ENCODE data around the gene MCM7.
"Not testable (repeated sequence)": the region's sequence is repeated elsewhere in the genome, so short reads cannot be mapped to it uniquely, and the experiment has no call there.

Gene MCM7

GRCh38 chr7:100101016-100101862, at the start of gene MCM7, which contains the start of gene AP4M1:
TSS of gene MCM7 (minus strand) at chr7:100101397. CDS start at chr7:100101294, 103 bp downstream.
TSS of gene AP4M1 (plus strand) at chr7:100101643. CDS start at chr7:100101715, 72 bp downstream.
- peak; percentile 99 for DNase-seq (ENCODE audit: low spot score)

- DNase-seq (ENCODE audit: low spot score), result peak; percentile 100
These were observed 47.5 kb upstream of the MCM7 start, which contains the start of gene LAMTOR4 for GRCh38 chr7:100148559-100149328. TSS of gene LAMTOR4 (plus strand) at chr7:100148918. CDS start at chr7:100148973, 55 bp downstream.

DNA sequence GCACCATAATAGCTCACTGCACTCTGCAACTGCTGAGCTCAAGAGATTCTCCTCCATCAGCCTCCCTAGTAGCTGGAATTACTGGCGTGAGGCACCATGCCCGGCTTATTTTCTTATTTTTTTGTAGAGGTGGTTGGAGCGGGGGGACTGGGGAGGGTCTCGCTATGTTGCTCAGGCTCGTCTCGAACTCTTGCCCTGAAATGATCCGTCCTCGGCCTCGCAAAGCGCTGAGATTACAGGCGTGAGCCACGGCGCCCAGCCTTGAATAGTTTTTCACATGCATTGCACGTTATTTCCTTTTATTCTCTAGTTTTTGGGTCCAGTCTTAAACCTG, 47.0 kb upstream of the MCM7 start:
- DNase-seq (ENCODE audit: low spot score), result no peak

- DNase-seq (ENCODE audit: low spot score), result no peak
These were observed 46.1 kb upstream of the MCM7 start for GRCh38 chr7:100147278-100147677.

DNA sequence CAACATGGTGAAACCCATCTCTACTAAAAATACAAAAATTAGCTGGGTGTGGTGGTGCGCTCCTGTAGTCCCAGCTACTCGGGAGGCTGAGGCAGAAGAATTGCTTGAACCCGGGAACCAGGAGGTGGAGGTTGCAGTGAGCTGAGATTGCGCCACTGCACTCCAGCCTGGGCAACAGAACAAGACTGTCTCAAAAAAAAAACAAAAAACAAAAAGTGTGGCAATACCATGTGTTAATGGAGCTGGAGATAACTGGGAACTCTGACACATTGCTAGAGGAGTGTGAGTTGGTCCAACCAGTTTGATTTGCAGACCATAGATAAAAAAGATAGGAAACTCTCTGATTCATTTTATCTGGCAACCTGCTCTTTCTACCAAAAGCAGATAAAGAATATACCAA, 45.2 kb upstream of the MCM7 start:
- not testable (repeated sequence) for DNase-seq (ENCODE audit: low spot score)

DNA sequence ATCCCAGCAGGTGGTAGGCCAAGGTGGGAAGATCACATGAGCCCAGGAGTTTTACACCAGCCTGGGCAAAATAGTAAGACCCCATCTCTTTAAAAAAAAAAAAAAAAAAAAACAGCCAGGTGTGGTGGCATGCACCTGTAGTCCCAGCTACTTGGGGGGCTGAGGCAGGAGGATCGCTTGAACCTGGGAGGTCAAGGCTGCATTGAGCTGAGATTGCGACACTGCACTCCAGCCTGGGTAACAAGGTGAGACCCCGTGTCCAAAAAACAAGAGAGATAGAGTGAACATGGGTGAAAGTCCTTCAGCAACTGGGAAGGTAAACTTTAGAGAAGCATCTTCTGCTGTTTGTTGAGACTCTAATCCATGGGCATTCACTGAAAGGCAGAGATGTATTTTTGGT, 41.3 kb upstream of the MCM7 start:
- DNase-seq (ENCODE audit: low spot score), result no peak

DNA sequence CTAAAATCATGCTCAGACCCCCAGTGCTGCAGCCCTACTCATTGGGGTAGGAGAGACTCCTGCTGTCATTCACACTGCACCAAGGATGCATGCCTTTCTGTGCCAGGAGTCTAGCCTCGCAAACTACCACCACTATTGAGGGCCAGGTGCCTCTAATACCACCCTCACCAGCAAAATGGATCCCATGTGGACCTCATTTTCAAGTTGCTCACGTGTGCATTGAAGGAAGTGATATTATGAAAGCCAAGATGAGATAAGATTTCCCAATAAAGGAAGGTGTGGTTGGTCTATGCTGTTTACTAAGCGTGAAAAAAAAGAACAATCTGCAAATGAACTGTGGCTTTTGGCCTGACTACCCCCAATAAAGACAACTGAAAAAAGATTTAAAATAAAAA, 40.4 kb upstream of the MCM7 start:
- DNase-seq (ENCODE audit: low spot score), result no peak

DNA sequence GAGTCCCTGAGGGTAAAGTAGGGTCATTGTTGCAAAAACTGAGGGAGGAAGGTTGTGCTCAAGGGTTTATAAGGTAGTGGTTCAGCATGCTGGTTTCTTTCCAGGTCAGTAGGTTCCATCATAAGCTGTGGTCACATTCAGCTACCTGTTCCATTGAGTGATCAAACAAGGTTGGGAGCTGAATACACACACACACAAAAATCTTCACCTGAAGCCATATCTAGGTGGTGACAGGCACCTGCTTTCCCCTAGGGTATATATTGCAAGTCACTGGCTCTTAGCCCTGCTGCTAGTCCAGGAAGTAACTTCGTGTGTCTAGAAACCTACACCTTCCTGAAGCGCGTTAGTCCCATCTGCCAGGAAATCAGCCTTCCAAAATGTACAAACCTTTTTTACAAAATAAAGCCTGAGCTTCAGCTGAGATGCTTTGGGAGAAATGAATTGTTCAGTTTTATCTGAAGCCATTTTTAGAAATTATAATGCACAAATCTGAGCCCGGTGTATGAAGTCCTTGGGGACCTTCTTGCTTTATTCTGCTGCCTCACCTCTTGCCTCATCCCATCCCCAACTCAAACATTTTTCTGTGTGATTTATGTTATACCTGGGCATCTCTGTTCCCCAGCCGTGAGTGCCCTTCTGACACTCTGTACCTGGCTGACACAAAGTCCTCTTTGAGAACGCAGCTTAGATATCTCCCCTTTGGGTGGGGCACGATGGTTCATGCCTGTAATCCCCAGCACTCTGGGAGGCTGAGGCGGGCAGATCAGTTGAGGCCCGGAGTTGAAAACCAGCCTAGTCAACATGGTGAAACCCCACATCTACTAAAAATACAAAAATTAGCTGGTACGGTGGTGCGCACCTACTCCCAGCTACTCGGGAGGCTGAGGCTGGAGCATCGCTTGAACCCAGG, 36.9 kb upstream of the MCM7 start:
- DNase-seq (ENCODE audit: low spot score), result peak; percentile 85

DNA sequence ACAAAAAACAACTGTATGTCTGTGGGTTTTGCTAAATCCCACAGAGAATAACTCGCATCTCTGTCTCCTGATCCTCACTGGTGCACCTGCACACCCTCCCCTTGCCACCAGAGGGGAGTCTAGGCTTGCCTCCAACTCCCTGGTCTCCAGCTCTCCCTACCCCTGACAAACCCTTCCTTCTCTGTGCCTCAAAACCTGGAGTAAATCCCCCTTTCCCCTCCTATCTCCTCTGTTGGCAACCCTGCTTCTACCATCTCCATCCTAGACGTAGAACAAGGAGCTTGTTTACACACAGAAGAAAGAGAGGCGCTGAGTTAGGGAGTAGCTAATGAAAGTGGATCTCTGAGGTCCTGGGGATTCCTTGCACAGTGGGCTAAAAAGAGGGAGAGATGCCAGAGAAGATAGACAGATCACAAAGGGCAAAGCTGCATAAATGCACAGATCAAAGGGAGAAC, 31.5 kb upstream of the MCM7 start:
- peak; percentile 70 for DNase-seq (ENCODE audit: low spot score)

DNA sequence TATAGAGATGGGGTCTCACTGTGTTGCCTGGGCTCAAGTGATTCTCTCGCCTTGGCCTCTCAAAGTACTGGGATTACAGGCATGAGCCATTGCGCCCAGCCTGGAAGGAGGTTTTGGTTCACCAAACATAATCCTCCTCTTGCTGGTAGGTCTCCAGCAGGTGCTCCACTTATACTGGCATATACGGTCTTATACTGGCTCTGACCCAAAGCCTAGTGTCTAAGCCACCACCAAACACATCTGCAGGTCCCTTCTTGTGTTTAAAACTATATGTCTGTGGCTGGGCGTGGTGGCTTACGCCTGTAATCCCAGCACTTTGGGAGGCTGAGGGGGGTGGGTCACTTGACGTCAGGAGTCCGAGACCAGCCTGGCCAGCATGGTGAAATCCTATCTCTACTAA, 30.9 kb upstream of the MCM7 start:
- no peak for DNase-seq (ENCODE audit: low spot score)

GRCh38 chr7:100130608-100131453, 29.6 kb upstream of the MCM7 start:
- peak; percentile 52 for DNase-seq (ENCODE audit: low spot score)

- peak; percentile 38 for DNase-seq (ENCODE audit: low spot score)
These were observed 29.0 kb upstream of the MCM7 start for GRCh38 chr7:100130220-100130607.

DNA sequence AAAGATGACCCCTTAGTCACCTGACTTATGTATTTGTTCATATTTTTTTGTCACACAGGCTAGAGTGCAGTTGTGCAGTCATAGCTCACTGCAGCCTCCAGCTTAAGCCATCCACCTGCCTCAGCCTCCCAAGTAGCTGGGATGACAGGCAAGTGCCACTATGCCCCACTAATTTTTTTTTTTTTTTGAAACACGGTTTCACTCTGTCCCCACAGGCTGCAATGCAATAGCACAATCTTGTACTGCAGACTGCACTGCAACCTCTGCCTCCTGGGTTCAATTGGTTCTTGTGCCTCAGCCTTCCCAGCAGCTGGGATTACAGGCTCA, 27.4 kb upstream of the MCM7 start:
- no peak for DNase-seq (ENCODE audit: low spot score)

DNA sequence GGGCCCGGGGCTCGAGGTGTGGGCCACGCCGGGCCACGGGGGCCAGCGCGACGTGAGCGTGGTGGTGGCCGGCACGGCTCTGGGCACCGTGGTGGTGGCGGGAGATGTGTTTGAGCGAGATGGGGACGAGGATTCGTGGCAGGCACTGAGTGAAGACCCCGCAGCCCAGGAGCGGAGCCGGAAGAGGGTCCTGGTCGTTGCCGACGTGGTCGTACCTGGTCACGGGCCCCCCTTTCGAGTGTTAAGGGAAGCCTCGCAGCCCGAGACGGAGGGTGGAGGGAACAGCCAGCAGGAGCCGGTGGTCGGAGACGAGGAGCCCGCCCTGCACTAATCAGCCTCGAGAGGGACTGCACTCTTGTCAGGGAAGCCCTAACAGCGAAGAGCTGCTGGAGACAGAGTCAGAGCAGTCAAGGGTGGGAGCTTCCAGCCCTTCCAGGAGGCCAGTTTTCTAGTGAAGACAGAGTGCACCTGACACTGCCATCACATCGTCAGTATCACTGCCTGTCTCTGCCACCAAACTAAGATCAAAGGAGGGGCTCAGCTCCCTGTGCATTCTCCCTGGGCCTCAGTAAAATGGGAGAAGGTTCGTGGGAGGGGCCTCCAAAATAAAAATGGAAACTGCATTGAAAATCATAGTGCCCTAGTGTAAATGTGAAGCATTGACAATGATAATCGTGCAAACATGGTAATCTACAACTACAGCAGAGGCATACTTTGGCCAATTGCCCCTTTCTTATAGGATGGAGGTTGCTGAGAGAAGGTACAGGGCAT, 26.9 kb upstream of the MCM7 start:
- peak; percentile 19 for DNase-seq (ENCODE audit: low spot score)

- peak; percentile 88 for DNase-seq (ENCODE audit: low spot score)
These were observed 26.0 kb upstream of the MCM7 start, which contains the start of gene MBLAC1 for GRCh38 chr7:100126931-100127865. TSS of gene MBLAC1 (plus strand) at chr7:100126967. CDS start at chr7:100127396, 429 bp downstream.

- no peak for DNase-seq (ENCODE audit: low spot score)
These were observed 25.2 kb upstream of the MCM7 start for GRCh38 chr7:100126239-100126930.

DNA sequence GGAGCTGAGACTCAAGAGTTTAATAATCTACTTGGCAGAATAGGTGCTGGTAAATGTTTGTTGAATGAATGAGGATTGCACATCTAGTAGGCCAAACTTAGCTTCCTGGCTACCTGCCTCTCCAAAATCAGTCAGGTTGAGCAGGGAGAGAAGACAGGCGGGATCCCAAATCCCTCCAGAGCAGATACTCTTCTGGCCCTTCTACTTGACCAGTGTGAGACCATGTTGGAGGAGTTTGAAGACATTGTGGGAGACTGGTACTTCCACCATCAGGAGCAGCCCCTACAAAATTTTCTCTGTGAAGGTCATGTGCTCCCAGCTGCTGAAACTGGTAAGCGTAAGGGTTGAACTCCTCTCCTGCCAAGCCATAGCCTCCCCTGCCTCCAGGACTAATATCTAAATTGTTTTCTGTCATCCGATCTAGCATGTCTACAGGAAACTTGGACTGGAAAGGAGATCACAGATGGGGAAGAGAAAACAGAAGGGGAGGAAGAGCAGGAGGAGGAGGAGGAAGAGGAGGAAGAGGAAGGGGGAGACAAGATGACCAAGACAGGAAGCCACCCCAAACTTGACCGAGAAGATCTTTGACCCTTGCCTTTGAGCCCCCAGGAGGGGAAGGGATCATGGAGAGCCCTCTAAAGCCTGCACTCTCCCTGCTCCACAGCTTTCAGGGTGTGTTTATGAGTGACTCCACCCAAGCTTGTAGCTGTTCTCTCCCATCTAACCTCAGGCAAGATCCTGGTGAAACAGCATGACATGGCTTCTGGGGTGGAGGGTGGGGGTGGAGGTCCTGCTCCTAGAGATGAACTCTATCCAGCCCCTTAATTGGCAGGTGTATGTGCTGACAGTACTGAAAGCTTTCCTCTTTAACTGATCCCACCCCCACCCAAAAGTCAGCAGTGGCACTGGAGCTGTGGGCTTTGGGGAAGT, 23.4 kb upstream of the MCM7 start:
- DNase-seq (ENCODE audit: low spot score), result no peak

All from kidney tubule cell (primary cell).